ENCODE data around the gene LMO3.

LMO3 gene

GRCh38 chr12:16606117-16606200 is at the start of gene LMO3:
Gene LMO3 (minus strand): TSS chr12:16606162. CDS start chr12:16600860, 5,302 bp downstream.
- no peak for DNase-seq (ENCODE audit: low read depth, low spot score)

- DNase-seq (ENCODE audit: low read depth, low spot score): no peak
Measured at GRCh38 chr12:16636435-16637055, 30.6 kb upstream of the LMO3 start.

- DNase-seq (ENCODE audit: low read depth, low spot score): no peak
Measured at GRCh38 chr12:16634786-16635185, 28.8 kb upstream of the LMO3 start.

GRCh38 chr12:16626991-16627390 is 21.0 kb upstream of the LMO3 start:
- DNase-seq (ENCODE audit: low read depth, low spot score): no peak

- no peak for DNase-seq (ENCODE audit: low read depth, low spot score)
Measured at GRCh38 chr12:16622338-16622737, 16.4 kb upstream of the LMO3 start.

- DNase-seq (ENCODE audit: low read depth, low spot score): no peak
Measured at GRCh38 chr12:16619537-16619936, 13.6 kb upstream of the LMO3 start.

GRCh38 chr12:16618256-16618655 is 12.3 kb upstream of the LMO3 start:
- DNase-seq (ENCODE audit: low read depth, low spot score): no peak

GRCh38 chr12:16613199-16613598 is 7.2 kb upstream of the LMO3 start:
- DNase-seq (ENCODE audit: low read depth, low spot score): no peak

- no peak for DNase-seq (ENCODE audit: low read depth, low spot score)
Measured at GRCh38 chr12:16612647-16613046, 6.7 kb upstream of the LMO3 start.

- DNase-seq (ENCODE audit: low read depth, low spot score): no peak
Measured at GRCh38 chr12:16611146-16611545, 5.2 kb upstream of the LMO3 start.

- no peak for DNase-seq (ENCODE audit: low read depth, low spot score)
Measured at GRCh38 chr12:16610743-16611142, 4.8 kb upstream of the LMO3 start.

GRCh38 chr12:16610001-16610585 is 4.1 kb upstream of the LMO3 start:
- DNase-seq (ENCODE audit: low read depth, low spot score): no peak

- no peak for DNase-seq (ENCODE audit: low read depth, low spot score)
Measured at GRCh38 chr12:16608946-16609539, 3.1 kb upstream of the LMO3 start.

- no peak for DNase-seq (ENCODE audit: low read depth, low spot score)
Measured at GRCh38 chr12:16607906-16608775, 2.2 kb upstream of the LMO3 start.

- no peak for DNase-seq (ENCODE audit: low read depth, low spot score)
Measured at GRCh38 chr12:16606991-16607390, 1.0 kb upstream of the LMO3 start.

GRCh38 chr12:16606201-16606849 is 363 bp upstream of the LMO3 start:
- DNase-seq (ENCODE audit: low read depth, low spot score): no peak

GRCh38 chr12:16605642-16606116 is 283 bp downstream of the LMO3 start:
- no peak for DNase-seq (ENCODE audit: low read depth, low spot score)

GRCh38 chr12:16604596-16605252 is 1.2 kb downstream of the LMO3 start:
- DNase-seq (ENCODE audit: low read depth, low spot score): no peak

GRCh38 chr12:16603916-16604575 is 1.9 kb downstream of the LMO3 start:
- no peak for DNase-seq (ENCODE audit: low read depth, low spot score)

GRCh38 chr12:16603260-16603915 is 2.6 kb downstream of the LMO3 start:
- no peak for DNase-seq (ENCODE audit: low read depth, low spot score)

- no peak for DNase-seq (ENCODE audit: low read depth, low spot score)
Measured at GRCh38 chr12:16602412-16602811, 3.5 kb downstream of the LMO3 start.

All from brain pericyte (primary cell).